ENCODE data around the gene SLC39A2.
"Not testable (repeated sequence)": the region's sequence is repeated elsewhere in the genome, so short reads cannot be mapped to it uniquely, and the experiment has no call there.

- not testable (repeated sequence) for TF ChIP-seq CTCF (IDR thresholded peaks at IDR 0.05); EP300 (IDR thresholded peaks at IDR 0.05; ENCODE audit: low read depth)
Measured at GRCh38 chr14:20955538-20955873, 43.6 kb upstream of the SLC39A2 start.

Measured in transverse colon (tissue), 3 donors.